GM12878 (cell line): Measurements from ENCODE around the gene PDIK1L.

ENCODE experiments used
- BMI1 ChIP-seq: fragments of 450-650 bp; IDR thresholded peaks from 2 replicates; pipeline ENCODE4 v1.6.1; 2016; ENCODE audit warnings: mild to moderate bottlenecking, moderate library complexity, borderline replicate concordance
- E4F1 ChIP-seq: fragments of 450-650 bp; IDR thresholded peaks from 2 replicates; pipeline ENCODE4 v1.6.1; 2018; ENCODE audit warnings: borderline replicate concordance, mild to moderate bottlenecking; ENCODE audit not compliant: partially characterized antibody
- ESRRA ChIP-seq: IDR thresholded peaks from 2 replicates; pipeline ENCODE4 v1.6.1; 2012; ENCODE audit warnings: mild to moderate bottlenecking, low read length, improper control_type of control experiment
- PAX5 ChIP-seq: IDR thresholded peaks from 2 replicates; pipeline ENCODE4 v1.6.1; 2011; ENCODE audit warnings: low read depth, low read length, borderline replicate concordance
- POLR2A ChIP-seq: IDR thresholded peaks from 2 replicates; pipeline ENCODE4 v1.6.1; 2011; ENCODE audit warnings: low read depth, mild to moderate bottlenecking, low read length
- RB1 ChIP-seq: fragments of 450-650 bp; formaldehyde crosslinking; IDR thresholded peaks from 2 replicates; pipeline ENCODE4 v1.6.1; 2017; ENCODE audit warnings: mild to moderate bottlenecking, borderline replicate concordance
- SRF ChIP-seq, 2 experiments: IDR thresholded peaks; 2 replicates each; pipeline ENCODE4 v1.6.1; 2011; ENCODE audit warnings: low read depth in 2 of 2, low read length in 2 of 2, mild to moderate bottlenecking in 1 of 2, moderate library complexity in 1 of 2
- STAT3 ChIP-seq: IDR thresholded peaks from 2 replicates; pipeline ENCODE4 v1.6.1; 2011; ENCODE audit warnings: low read depth, low read length, improper control_type of control experiment
- ZBTB4 ChIP-seq: fragments of 450-650 bp; formaldehyde crosslinking; IDR thresholded peaks from 2 replicates; pipeline ENCODE4 v1.4.0; 2022; ENCODE audit warnings: mild to moderate bottlenecking, moderate library complexity
- TF ChIP-seq, protein P1 (sequence below), 3 experiments: IDR thresholded peaks in 2 of 3; conservative IDR thresholded peaks in 1 of 3; 2 replicates each; pipeline ENCODE4 v1.5.1; 2011; ENCODE audit warnings: low read depth in 3 of 3, low read length in 3 of 3, mild to moderate bottlenecking in 3 of 3, control low read depth in 2 of 3, moderate library complexity in 2 of 3, inconsistent platforms in 1 of 3, mixed read lengths in 1 of 3; ENCODE audit not compliant: control insufficient read depth in 2 of 3, insufficient read depth in 1 of 3; ENCODE audit errors: extremely low read depth in 1 of 3

DNA sequence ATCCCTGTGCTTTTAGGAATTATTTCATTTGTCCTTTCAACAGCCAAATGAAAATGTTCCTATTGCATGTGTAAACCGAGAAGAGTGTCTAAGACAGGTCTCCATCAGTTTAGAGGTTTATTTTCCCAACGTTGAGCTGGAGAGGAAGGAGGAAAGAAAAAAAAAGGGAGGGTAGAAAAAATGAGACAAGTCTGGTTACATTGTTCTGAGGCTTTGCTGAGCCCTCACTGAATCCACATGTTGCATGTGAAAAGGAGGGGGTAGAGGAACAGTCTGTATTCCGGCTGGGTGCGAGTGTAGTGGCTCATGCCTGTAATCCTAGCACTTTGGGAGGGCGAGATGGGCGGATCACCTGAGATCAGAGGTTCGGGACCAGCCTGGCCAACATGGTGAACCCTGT is 19.2 kb upstream of the PDIK1L start:
- TF ChIP-seq STAT3, result no peak
- no peak for TF ChIP-seq PAX5
- TF ChIP-seq BMI1, result no peak
- no peak for TF ChIP-seq RB1
- TF ChIP-seq ESRRA, result no peak
- no peak for TF ChIP-seq E4F1
- TF ChIP-seq, protein P1, sequence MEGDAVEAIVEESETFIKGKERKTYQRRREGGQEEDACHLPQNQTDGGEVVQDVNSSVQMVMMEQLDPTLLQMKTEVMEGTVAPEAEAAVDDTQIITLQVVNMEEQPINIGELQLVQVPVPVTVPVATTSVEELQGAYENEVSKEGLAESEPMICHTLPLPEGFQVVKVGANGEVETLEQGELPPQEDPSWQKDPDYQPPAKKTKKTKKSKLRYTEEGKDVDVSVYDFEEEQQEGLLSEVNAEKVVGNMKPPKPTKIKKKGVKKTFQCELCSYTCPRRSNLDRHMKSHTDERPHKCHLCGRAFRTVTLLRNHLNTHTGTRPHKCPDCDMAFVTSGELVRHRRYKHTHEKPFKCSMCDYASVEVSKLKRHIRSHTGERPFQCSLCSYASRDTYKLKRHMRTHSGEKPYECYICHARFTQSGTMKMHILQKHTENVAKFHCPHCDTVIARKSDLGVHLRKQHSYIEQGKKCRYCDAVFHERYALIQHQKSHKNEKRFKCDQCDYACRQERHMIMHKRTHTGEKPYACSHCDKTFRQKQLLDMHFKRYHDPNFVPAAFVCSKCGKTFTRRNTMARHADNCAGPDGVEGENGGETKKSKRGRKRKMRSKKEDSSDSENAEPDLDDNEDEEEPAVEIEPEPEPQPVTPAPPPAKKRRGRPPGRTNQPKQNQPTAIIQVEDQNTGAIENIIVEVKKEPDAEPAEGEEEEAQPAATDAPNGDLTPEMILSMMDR (IDR thresholded peaks at IDR 0.05 in 2 of 3, conservative IDR thresholded peaks at IDR 0.05 in 1 of 3; ENCODE audit: control insufficient read depth in 2 of 3, extremely low read depth in 1 of 3, insufficient read depth in 1 of 3, low read depth in 3 of 3, low read length in 3 of 3), result no peak
- no peak for TF ChIP-seq POLR2A
- no peak for TF ChIP-seq ZBTB4 (CRISPR knock-in tag)
- no peak for TF ChIP-seq SRF (IDR thresholded peaks at IDR 0.05; ENCODE audit: low read depth in 2 of 2, low read length in 2 of 2)
